A673 (cell line): Measurements from ENCODE around the gene UVRAG. TPM values are rescaled to one million over a fixed set of nuclear protein-coding genes. Genes with fewer than 3 reads are reported as not detected.

Experiments
- BruUV-seq: library from RNA; stranded (reverse); fragments of 400-500 nt; replicated peaks from 2 replicates; lab custom pipeline; 2021; lab: Mats Ljungman, UMichigan
- CTCF ChIA-PET: fragments of 300-600 bp; sonication (Branson Sonifier 250); formaldehyde crosslinking; loops from one replicate; lab custom pipeline; 2022; ENCODE audit warnings: antibody characterized with exemption; lab: Charles Lee
- POLR2A ChIA-PET: fragments of 300-600 bp; sonication (Branson Sonifier 250); formaldehyde crosslinking; loops from one replicate; lab custom pipeline; 2022; ENCODE audit warnings: antibody characterized with exemption; ENCODE audit not compliant: low non-redundant PET; lab: Charles Lee
- DNase-seq: peaks from one replicate; pipeline ENCODE4 v3.0.0-alpha.2; 2015; ENCODE audit warnings: low spot score
- H3K27ac ChIP-seq: fragments of 200-600 bp; sonication (generic); 2 replicates; pipeline ENCODE4 v1.5.1; 2016; ENCODE audit warnings: mixed run types, low read depth, mild to moderate bottlenecking, mixed read lengths, antibody characterized with exemption, low read length; ENCODE audit not compliant: poor library complexity, severe bottlenecking
- H3K27me3 ChIP-seq: fragments of 200-600 bp; sonication (generic); replicated peaks from 2 replicates; pipeline ENCODE4 v1.6.1; 2017; ENCODE audit warnings: mixed run types, low read depth, mild to moderate bottlenecking, mixed read lengths, antibody characterized with exemption, low read length; ENCODE audit not compliant: insufficient read depth, poor library complexity
- H3K36me3 ChIP-seq: fragments of 200-600 bp; sonication (generic); 2 replicates; pipeline ENCODE4 v1.6.1; 2016; ENCODE audit warnings: mixed run types, mild to moderate bottlenecking, mixed read lengths, antibody characterized with exemption, low read length; ENCODE audit not compliant: insufficient read depth, poor library complexity, severe bottlenecking
- H3K4me1 ChIP-seq: fragments of 200-600 bp; sonication (generic); 2 replicates; pipeline ENCODE4 v1.6.1; 2017; ENCODE audit warnings: mixed run types, mild to moderate bottlenecking, mixed read lengths, antibody characterized with exemption, low read length; ENCODE audit not compliant: insufficient read depth, poor library complexity, severe bottlenecking
- H3K4me3 ChIP-seq: fragments of 200-600 bp; sonication (generic); 2 replicates; pipeline ENCODE4 v1.5.1; 2016; ENCODE audit warnings: low read depth, mixed run types, mild to moderate bottlenecking, mixed read lengths, low read length; ENCODE audit not compliant: poor library complexity, severe bottlenecking
- H3K9me3 ChIP-seq: fragments of 200-600 bp; sonication (generic); 2 replicates; pipeline ENCODE4 v1.6.1; 2016; ENCODE audit warnings: mixed run types, low read depth, mild to moderate bottlenecking, mixed read lengths, antibody characterized with exemption, low read length; ENCODE audit not compliant: poor library complexity, severe bottlenecking
- EZH2 ChIP-seq: fragments of 200-600 bp; sonication (generic); IDR thresholded peaks from 2 replicates; pipeline ENCODE4 v1.6.1; 2017; ENCODE audit warnings: borderline replicate concordance, low read depth, mild to moderate bottlenecking, mixed read lengths, antibody characterized with exemption, low read length; ENCODE audit not compliant: poor library complexity, severe bottlenecking
- intact Hi-C: fragments of 100-400 bp; cut with micrococcal nuclease; formaldehyde crosslinking; loops from one replicate; pipeline ENCODE4 v1.10.0; 2022; ENCODE audit not compliant: unreplicated experiment
- total RNA-seq: library from RNA; stranded (reverse); gene quantifications from 2 replicates; pipeline ENCODE4 v1.2.3, GENCODE V29; 2021
- TF ChIP-seq, protein P1 (sequence below): fragments of 300-800, 200-600 bp; sonication (generic); conservative IDR thresholded peaks from 2 replicates; pipeline ENCODE4 v1.5.1; 2017; ENCODE audit warnings: low read depth, mild to moderate bottlenecking, antibody characterized with exemption, low read length, moderate library complexity, mixed read lengths

Gene UVRAG
- total RNA-seq, 1 experiment from 2014 or later, result 21.1 TPM

- intact Hi-C loops, result no loop called here
- Histone ChIP-seq H3K9me3 (no peaks in the 10 kb centered on the region), H3K27me3 (no peaks in the 10 kb centered on the region), H3K4me3 (no peak overlapping the region), H3K4me1 (no peaks in the 10 kb centered on the region), H3K36me3 (no peaks in the 10 kb centered on the region), H3K27ac (no peak overlapping the region)
- CTCF ChIA-PET, result no interaction called here
- POLR2A ChIA-PET, result interaction anchor here (0.7 kb wide), 1 partner anchor 20 kb away, joined by 3 read pairs; no protein-coding TSS in a partner anchor
- DNase-seq, result no peak
- no TSS peak for BruUV-seq
- no peak for TF ChIP-seq EZH2
- TF ChIP-seq, protein P1, sequence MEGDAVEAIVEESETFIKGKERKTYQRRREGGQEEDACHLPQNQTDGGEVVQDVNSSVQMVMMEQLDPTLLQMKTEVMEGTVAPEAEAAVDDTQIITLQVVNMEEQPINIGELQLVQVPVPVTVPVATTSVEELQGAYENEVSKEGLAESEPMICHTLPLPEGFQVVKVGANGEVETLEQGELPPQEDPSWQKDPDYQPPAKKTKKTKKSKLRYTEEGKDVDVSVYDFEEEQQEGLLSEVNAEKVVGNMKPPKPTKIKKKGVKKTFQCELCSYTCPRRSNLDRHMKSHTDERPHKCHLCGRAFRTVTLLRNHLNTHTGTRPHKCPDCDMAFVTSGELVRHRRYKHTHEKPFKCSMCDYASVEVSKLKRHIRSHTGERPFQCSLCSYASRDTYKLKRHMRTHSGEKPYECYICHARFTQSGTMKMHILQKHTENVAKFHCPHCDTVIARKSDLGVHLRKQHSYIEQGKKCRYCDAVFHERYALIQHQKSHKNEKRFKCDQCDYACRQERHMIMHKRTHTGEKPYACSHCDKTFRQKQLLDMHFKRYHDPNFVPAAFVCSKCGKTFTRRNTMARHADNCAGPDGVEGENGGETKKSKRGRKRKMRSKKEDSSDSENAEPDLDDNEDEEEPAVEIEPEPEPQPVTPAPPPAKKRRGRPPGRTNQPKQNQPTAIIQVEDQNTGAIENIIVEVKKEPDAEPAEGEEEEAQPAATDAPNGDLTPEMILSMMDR, result no peak
Observed at GRCh38 chr11:76172583-76172982, 357.6 kb downstream of the UVRAG start.

GRCh38 chr11:76173663-76174062 lies 358.7 kb downstream of the UVRAG start:
- intact Hi-C loops, result no loop called here
- no peak for DNase-seq
- Histone ChIP-seq H3K4me3 (no peak overlapping the region), H3K4me1 (no peaks in the 10 kb centered on the region), H3K9me3 (no peaks in the 10 kb centered on the region), H3K27me3 (no peaks in the 10 kb centered on the region), H3K27ac (no peak overlapping the region), H3K36me3 (no peaks in the 10 kb centered on the region)
- CTCF ChIA-PET, result no interaction called here
- BruUV-seq, result no TSS peak
- POLR2A ChIA-PET, result no interaction called here
- TF ChIP-seq, protein P1, result no peak
- no peak for TF ChIP-seq EZH2

- H3K27me3 ChIP-seq, result no peaks in the 10 kb centered on the region
- H3K27ac ChIP-seq, result no peak overlapping the region
- no peaks in the 10 kb centered on the region for H3K36me3 ChIP-seq
- no peaks in the 10 kb centered on the region for H3K9me3 ChIP-seq
- ChIA-PET CTCF (no interaction called here), POLR2A (no interaction called here)
- no peak for DNase-seq
- no TSS peak for BruUV-seq
- TF ChIP-seq EZH2, result no peak
- TF ChIP-seq, protein P1, result no peak
- no peak overlapping the region for H3K4me3 ChIP-seq
- intact Hi-C loops, result no loop called here
- no peaks in the 10 kb centered on the region for H3K4me1 ChIP-seq
Observed at GRCh38 chr11:76174330-76174729, 359.3 kb downstream of the UVRAG start.
